PC-3 (cell line): Measurements from ENCODE around the gene FRRS1L. TPM values are rescaled to one million over a fixed set of nuclear protein-coding genes. Genes with fewer than 3 reads are reported as not detected.

Source experiments
- ATAC-seq: fragments of 200-7000 bp; cut with Tn5 transposase; 2 replicates; pipeline ENCODE4 v1.9.1; 2020; ENCODE audit warnings: mild to moderate bottlenecking, moderate library complexity
- BruUV-seq: library from RNA; stranded (reverse); fragments of 400-500 nt; replicated peaks from 2 replicates; lab custom pipeline; 2021; lab: Mats Ljungman, UMichigan
- CTCF ChIA-PET: fragments of 300-600 bp; sonication (Branson Sonifier 250); formaldehyde crosslinking; loops from one replicate; lab custom pipeline; 2022; ENCODE audit warnings: antibody characterized with exemption; lab: Charles Lee
- POLR2A ChIA-PET: fragments of 300-600 bp; sonication (Branson Sonifier 250); formaldehyde crosslinking; loops from one replicate; lab custom pipeline; 2022; ENCODE audit warnings: antibody characterized with exemption; ENCODE audit not compliant: unreplicated experiment; lab: Charles Lee
- DNase-seq: peaks from one replicate; pipeline ENCODE4 v3.0.0-alpha.2; 2015
- H2AFZ ChIP-seq: fragments of 300-600 bp; sonication (generic); 2 replicates; pipeline ENCODE4 v1.6.0; 2016; ENCODE audit warnings: antibody characterized with exemption, low read length
- H3F3A ChIP-seq: fragments of 300-600 bp; sonication (generic); one replicate; pipeline ENCODE4 v1.6.0; 2017; ENCODE audit warnings: antibody characterized with exemption, low read length, control low read depth, mild to moderate bottlenecking; ENCODE audit not compliant: unreplicated experiment
- H3K27ac ChIP-seq: fragments of 300-600 bp; sonication (generic); 2 replicates; pipeline ENCODE4 v1.5.1; 2016; ENCODE audit warnings: mild to moderate bottlenecking, low read length
- H3K27me3 ChIP-seq: fragments of 300-600 bp; sonication (generic); 2 replicates; pipeline ENCODE4 v1.6.1; 2016; ENCODE audit warnings: low read length, mixed read lengths
- H3K36me3 ChIP-seq: fragments of 300-600 bp; sonication (generic); 2 replicates; pipeline ENCODE4 v1.6.1; 2016; ENCODE audit warnings: low read depth, mixed run types, low read length, mixed read lengths
- H3K4me1 ChIP-seq: fragments of 300-600 bp; sonication (generic); 2 replicates; pipeline ENCODE4 v1.5.1; 2016; ENCODE audit warnings: low read length; ENCODE audit not compliant: insufficient read depth
- H3K4me2 ChIP-seq: fragments of 300-600 bp; sonication (generic); 2 replicates; pipeline ENCODE4 v1.6.0; 2016; ENCODE audit warnings: low read length
- H3K4me3 ChIP-seq: fragments of 300-600 bp; sonication (generic); 2 replicates; pipeline ENCODE4 v1.5.1; 2016; ENCODE audit warnings: mild to moderate bottlenecking, low read length, mixed read lengths
- H3K79me2 ChIP-seq: fragments of 300-600 bp; sonication (generic); 2 replicates; pipeline ENCODE4 v1.6.1; 2017; ENCODE audit warnings: low read length, mixed read lengths
- H3K9ac ChIP-seq: fragments of 300-600 bp; sonication (generic); 2 replicates; pipeline ENCODE4 v1.6.0; 2016; ENCODE audit warnings: mild to moderate bottlenecking, low read length
- H3K9me2 ChIP-seq: fragments of 300-600 bp; sonication (generic); replicated peaks from 2 replicates; pipeline ENCODE4 v1.6.1; 2016; ENCODE audit warnings: mixed run types, low read length, mixed read lengths
- H3K9me3 ChIP-seq: fragments of 300-600 bp; sonication (generic); 2 replicates; pipeline ENCODE4 v1.6.1; 2016; ENCODE audit warnings: low read length, mixed read lengths
- H4K20me1 ChIP-seq: fragments of 300-600 bp; sonication (generic); 2 replicates; pipeline ENCODE4 v1.6.1; 2016; ENCODE audit warnings: low read length, mixed read lengths
- CTCF ChIP-seq: fragments of 300-600 bp; sonication (generic); conservative IDR thresholded peaks from 2 replicates; pipeline ENCODE4 v1.5.1; 2017; ENCODE audit warnings: antibody characterized with exemption, low read depth, mild to moderate bottlenecking, low read length
- EZH2 ChIP-seq: fragments of 300-600 bp; sonication (generic); IDR thresholded peaks from one replicate; pipeline ENCODE4 v1.6.1; 2017; ENCODE audit warnings: antibody characterized with exemption, mild to moderate bottlenecking, low read length; ENCODE audit not compliant: unreplicated experiment
- EZH2phosphoT487 ChIP-seq: fragments of 300-600 bp; sonication (generic); IDR thresholded peaks from 2 replicates; pipeline ENCODE4 v1.6.1; 2018; ENCODE audit warnings: mild to moderate bottlenecking, antibody characterized with exemption, low read length, borderline replicate concordance
- intact Hi-C: fragments of 100-400 bp; cut with micrococcal nuclease; formaldehyde crosslinking; loops from 2 replicates; pipeline ENCODE4 v1.9.0; 2023
- total RNA-seq: library from RNA; depleted of rRNA; stranded (reverse); fragments of >200 nt; gene quantifications from 2 replicates; pipeline ENCODE4 v1.2.3, GENCODE V29; 2014

FRRS1L gene
- total RNA-seq, 1 experiment from 2014 or later = not detected

- POLR2A ChIA-PET = no interaction called here
- DNase-seq (no peak), ATAC-seq (no peak)
- intact Hi-C loops = no loop called here
- H3K4me3 ChIP-seq = no peak overlapping the region
- CTCF ChIA-PET = no interaction called here
- H3K9me3 ChIP-seq = no peaks in the 10 kb centered on the region
- H3K27me3 ChIP-seq = no peaks in the 10 kb centered on the region
- H3K4me1 ChIP-seq = no peaks in the 10 kb centered on the region
- no peaks in the 10 kb centered on the region for H3K36me3 ChIP-seq
- no TSS peak for BruUV-seq
- no peak overlapping the region for H2AFZ ChIP-seq
- no peaks in the 10 kb centered on the region for H3K9me2 ChIP-seq
- no peaks in the 10 kb centered on the region for H3F3A ChIP-seq
- no peak for TF ChIP-seq CTCF
- TF ChIP-seq EZH2 = no peak
- no peak for TF ChIP-seq EZH2phosphoT487
- H3K4me2 ChIP-seq = no peak overlapping the region
- no peak overlapping the region for H3K27ac ChIP-seq
- H3K9ac ChIP-seq = no peak overlapping the region
- H4K20me1 ChIP-seq = no peaks in the 10 kb centered on the region
- H3K79me2 ChIP-seq = no peaks in the 10 kb centered on the region
Observed at GRCh38 chr9:109167716-109168115, 667 bp upstream of the FRRS1L start.

GRCh38 chr9:109166171-109166770 is 778 bp downstream of the FRRS1L start:
- POLR2A ChIA-PET = no interaction called here
- CTCF ChIA-PET = no interaction called here
- intact Hi-C loops = no loop called here
- no peak for DNase-seq
- no peaks in the 10 kb centered on the region for H3K79me2 ChIP-seq
- H3K27me3 ChIP-seq = no peaks in the 10 kb centered on the region
- no peaks in the 10 kb centered on the region for H4K20me1 ChIP-seq
- no peak overlapping the region for H3K27ac ChIP-seq
- no peaks in the 10 kb centered on the region for H3F3A ChIP-seq
- no peaks in the 10 kb centered on the region for H3K4me1 ChIP-seq
- H3K9ac ChIP-seq = no peak overlapping the region
- BruUV-seq = no TSS peak
- H2AFZ ChIP-seq = no peak overlapping the region
- H3K36me3 ChIP-seq = no peaks in the 10 kb centered on the region
- H3K9me2 ChIP-seq = no peaks in the 10 kb centered on the region
- TF ChIP-seq EZH2phosphoT487 = no peak
- no peak for TF ChIP-seq EZH2
- no peak for TF ChIP-seq CTCF
- H3K9me3 ChIP-seq = no peaks in the 10 kb centered on the region
- no peak overlapping the region for H3K4me3 ChIP-seq
- no peak overlapping the region for H3K4me2 ChIP-seq
- ATAC-seq = no peak

- DNase-seq (no peak), ATAC-seq (no peak)
- H3K9me2 ChIP-seq = no peaks in the 10 kb centered on the region
- no peaks in the 10 kb centered on the region for H3F3A ChIP-seq
- no peak overlapping the region for H3K4me2 ChIP-seq
- TF ChIP-seq EZH2phosphoT487 (no peak), CTCF (no peak), EZH2 (no peak)
- no peaks in the 10 kb centered on the region for H3K79me2 ChIP-seq
- H3K9ac ChIP-seq = no peak overlapping the region
- no TSS peak for BruUV-seq
- H4K20me1 ChIP-seq = no peaks in the 10 kb centered on the region
- no peaks in the 10 kb centered on the region for H3K36me3 ChIP-seq
- H3K4me1 ChIP-seq = no peaks in the 10 kb centered on the region
- ChIA-PET CTCF (no interaction called here), POLR2A (no interaction called here)
- no peak overlapping the region for H3K27ac ChIP-seq
- no peak overlapping the region for H2AFZ ChIP-seq
- intact Hi-C loops = no loop called here
- H3K9me3 ChIP-seq = no peaks in the 10 kb centered on the region
- H3K27me3 ChIP-seq = no peaks in the 10 kb centered on the region
- H3K4me3 ChIP-seq = no peak overlapping the region
Observed at GRCh38 chr9:109164042-109164441, 3.0 kb downstream of the FRRS1L start.
